RPMI7951 (cell line): ENCODE results near the gene FAM9A. TPM values are rescaled to one million over a fixed set of nuclear protein-coding genes. Genes with fewer than 3 reads are reported as not detected.

Experiments
- total RNA-seq: library from RNA; depleted of rRNA; stranded (reverse); fragments of >200 nt; shearing (Covaris generic); gene quantifications from 2 replicates; pipeline ENCODE4 v1.2.3, GENCODE V29; 2014; rRNA removed

The FAM9A gene
- total RNA-seq, 1 experiment from 2014 or later = not detected

Other genes with a start within 250 kb of the FAM9A start
- gene ANOS1, start 69.2 kb downstream of the FAM9A start, total RNA-seq = not detected in 2 replicates
- gene FAM9B, start 232.7 kb upstream of the FAM9A start, total RNA-seq = 0.10 and 0.36 TPM in 2 replicates